SK-N-SH (cell line): ENCODE results near the gene NRN1L. TPM values are rescaled to one million over a fixed set of nuclear protein-coding genes. Genes with fewer than 3 reads are reported as not detected.
A peak's percentile ranks its signal among the peaks of the same experiment; 100 is the strongest.

Experiments
- CTCF ChIA-PET: fragments of 300-600, 350-600 bp; formaldehyde crosslinking; extraction: SDS; loops from one replicate; lab custom pipeline; 2021; lab: Yijun Ruan, JAX
- POLR2A ChIA-PET: fragments of 350-600 bp; sonication (Branson Sonifier 250); formaldehyde crosslinking; extraction: SDS; loops from one replicate; lab custom pipeline; 2020; ENCODE audit warnings: antibody characterized with exemption, inconsistent platforms; lab: Yijun Ruan, JAX
- DNase-seq: peaks from one replicate; pipeline ENCODE4 v3.0.0; 2012
- H2AFZ ChIP-seq: fragments of 200-600 bp; sonication (generic); 2 replicates; pipeline ENCODE4 v1.8.1; 2016; ENCODE audit warnings: antibody characterized with exemption, mild to moderate bottlenecking, low read depth
- H3F3A ChIP-seq: fragments of 200-600 bp; sonication (generic); replicated peaks from 2 replicates; pipeline ENCODE3; 2016; ENCODE audit warnings: antibody characterized with exemption, mild to moderate bottlenecking; ENCODE audit not compliant: insufficient read depth
- H3K27ac ChIP-seq, 2 experiments: fragments of 200-500 bp in 1 of 2; fragments of 200-600 bp in 1 of 2; sonication (Bioruptor generic) in 1 of 2; sonication (generic), shearing (Covaris generic) in 1 of 2; 2 replicates each; pipeline versions ENCODE4 v1.5.1 to v1.6.1; 2014 to 2016; ENCODE audit warnings: low read depth in 2 of 2, inconsistent platforms in 1 of 2, low read length in 1 of 2, mild to moderate bottlenecking in 1 of 2, mixed read lengths in 1 of 2
- H3K27me3 ChIP-seq: fragments of 200-600 bp; sonication (generic), shearing (Covaris generic); 2 replicates; pipeline ENCODE4 v1.6.1; 2016; ENCODE audit warnings: mixed run types; ENCODE audit not compliant: insufficient read depth
- H3K36me3 ChIP-seq, 2 experiments: fragments of 200-500 bp in 1 of 2; fragments of 200-600 bp in 1 of 2; sonication (Bioruptor generic) in 1 of 2; sonication (generic) in 1 of 2; replicated peaks in 1 of 2; 2 replicates each; pipeline versions ENCODE3 to v1.5.1; 2014 to 2016; ENCODE audit warnings: low read length in 1 of 2, mild to moderate bottlenecking in 1 of 2; ENCODE audit not compliant: insufficient read depth in 2 of 2, control insufficient read depth in 1 of 2
- H3K4me1 ChIP-seq, 2 experiments: fragments of 200-500 bp in 1 of 2; fragments of 200-600 bp in 1 of 2; sonication (Bioruptor generic) in 1 of 2; sonication (generic), shearing (Covaris generic) in 1 of 2; 2 replicates each; pipeline versions ENCODE4 v1.5.1 to v1.6.1; 2014 to 2016; ENCODE audit warnings: low read depth in 1 of 2, low read length in 1 of 2, mixed run types in 1 of 2; ENCODE audit not compliant: insufficient read depth in 2 of 2, control insufficient read depth in 1 of 2
- H3K4me2 ChIP-seq: fragments of 200-600 bp; sonication (generic), shearing (Covaris generic); 2 replicates; pipeline ENCODE4 v1.6.1; 2017; ENCODE audit warnings: mixed run types
- H3K4me3 ChIP-seq, 2 experiments: fragments of 200-500 bp in 1 of 2; fragments of 200-600 bp in 1 of 2; sonication (Bioruptor generic) in 1 of 2; sonication (generic), shearing (Covaris generic) in 1 of 2; 2 replicates each; pipeline versions ENCODE4 v1.5.1 to v1.8.1; 2014 to 2016; ENCODE audit warnings: low read depth in 2 of 2, inconsistent platforms in 1 of 2, low read length in 1 of 2, mild to moderate bottlenecking in 1 of 2, mixed read lengths in 1 of 2, moderate library complexity in 1 of 2
- H3K79me2 ChIP-seq: fragments of 200-600 bp; sonication (generic); 2 replicates; pipeline ENCODE4 v1.8.1; 2017; ENCODE audit warnings: mild to moderate bottlenecking; ENCODE audit not compliant: insufficient read depth
- H3K9ac ChIP-seq: fragments of 200-600 bp; sonication (generic); 2 replicates; pipeline ENCODE4 v1.6.1; 2017; ENCODE audit warnings: mixed run types
- H3K9me2 ChIP-seq: fragments of 200-600 bp; sonication (generic); 2 replicates; pipeline ENCODE4 v1.6.1; 2017; ENCODE audit warnings: mixed run types
- H3K9me3 ChIP-seq: fragments of 200-600 bp; sonication (generic); 2 replicates; pipeline ENCODE4 v1.6.1; 2017; ENCODE audit warnings: mixed run types, mild to moderate bottlenecking, moderate library complexity
- H4K20me1 ChIP-seq: fragments of 200-600 bp; sonication (generic); 2 replicates; pipeline ENCODE4 v1.6.1; 2017; ENCODE audit warnings: mild to moderate bottlenecking, mixed run types; ENCODE audit not compliant: insufficient read depth
- CTCF ChIP-seq: fragments of 200-600 bp; sonication (generic); IDR thresholded peaks from 2 replicates; pipeline ENCODE4 v1.6.1; 2017; ENCODE audit warnings: antibody characterized with exemption, mild to moderate bottlenecking, moderate library complexity
- FOXJ3 ChIP-seq: sonication (generic); formaldehyde crosslinking; IDR thresholded peaks from 2 replicates; pipeline ENCODE4 v1.5.1; 2020; ENCODE audit warnings: mild to moderate bottlenecking, missing genetic modification reagents
- GATA2 ChIP-seq: sonication (generic); formaldehyde crosslinking; IDR thresholded peaks from 2 replicates; pipeline ENCODE4 v1.5.0; 2020; ENCODE audit warnings: mild to moderate bottlenecking, missing genetic modification reagents
- MAX ChIP-seq: IDR thresholded peaks from 2 replicates; pipeline ENCODE4 v1.4.0; 2012; ENCODE audit warnings: low read depth
- MXI1 ChIP-seq: IDR thresholded peaks from 2 replicates; pipeline ENCODE4 v1.6.1; 2012; ENCODE audit warnings: mild to moderate bottlenecking, low read depth, low read length, improper control_type of control experiment
- NRF1 ChIP-seq: IDR thresholded peaks from 2 replicates; pipeline ENCODE4 v1.6.1; 2012; ENCODE audit warnings: low read depth, mild to moderate bottlenecking, low read length
- PBX3 ChIP-seq: IDR thresholded peaks from 2 replicates; pipeline ENCODE4; 2012
- RAD21 ChIP-seq: IDR thresholded peaks from 2 replicates; pipeline ENCODE4 v1.6.1; 2012; ENCODE audit warnings: mild to moderate bottlenecking, low read length
- SIN3A ChIP-seq: IDR thresholded peaks from 2 replicates; pipeline ENCODE4 v1.6.1; 2012; ENCODE audit warnings: low read depth, mild to moderate bottlenecking, low read length, moderate library complexity, borderline replicate concordance
- SMC3 ChIP-seq: IDR thresholded peaks from 2 replicates; pipeline ENCODE4 v1.6.1; 2012; ENCODE audit warnings: low read depth, low read length, improper control_type of control experiment
- TAF1 ChIP-seq: IDR thresholded peaks from 2 replicates; pipeline ENCODE4 v1.6.1; 2012; ENCODE audit warnings: low read depth, mild to moderate bottlenecking, low read length, moderate library complexity, borderline replicate concordance
- USF1 ChIP-seq: IDR thresholded peaks from 2 replicates; pipeline ENCODE4 v1.4.0; 2012; ENCODE audit warnings: low read depth, borderline replicate concordance
- YY1 ChIP-seq: IDR thresholded peaks from 2 replicates; pipeline ENCODE4 v1.4.0; 2012; ENCODE audit warnings: low read depth, mild to moderate bottlenecking
- WGBS: methylation state at CpG from one replicate; pipeline ENCODE4 v1.1.6; 2017; ENCODE audit warnings: low lambda C conversion rate; 5-methylcytosine and 5-hydroxymethylcytosine counted together
- polyA plus RNA-seq, 3 experiments: library from polyadenylated mRNA; depleted of rRNA; stranded (reverse); fragments of >200 nt; gene quantifications; 2 replicates each; pipeline ENCODE4 v1.2.3, GENCODE V29; 2012

NRN1L gene
- polyA plus RNA-seq, 1 of the 3 experiments (the other 2 are of a cell fraction) = 0.41 TPM

DNA sequence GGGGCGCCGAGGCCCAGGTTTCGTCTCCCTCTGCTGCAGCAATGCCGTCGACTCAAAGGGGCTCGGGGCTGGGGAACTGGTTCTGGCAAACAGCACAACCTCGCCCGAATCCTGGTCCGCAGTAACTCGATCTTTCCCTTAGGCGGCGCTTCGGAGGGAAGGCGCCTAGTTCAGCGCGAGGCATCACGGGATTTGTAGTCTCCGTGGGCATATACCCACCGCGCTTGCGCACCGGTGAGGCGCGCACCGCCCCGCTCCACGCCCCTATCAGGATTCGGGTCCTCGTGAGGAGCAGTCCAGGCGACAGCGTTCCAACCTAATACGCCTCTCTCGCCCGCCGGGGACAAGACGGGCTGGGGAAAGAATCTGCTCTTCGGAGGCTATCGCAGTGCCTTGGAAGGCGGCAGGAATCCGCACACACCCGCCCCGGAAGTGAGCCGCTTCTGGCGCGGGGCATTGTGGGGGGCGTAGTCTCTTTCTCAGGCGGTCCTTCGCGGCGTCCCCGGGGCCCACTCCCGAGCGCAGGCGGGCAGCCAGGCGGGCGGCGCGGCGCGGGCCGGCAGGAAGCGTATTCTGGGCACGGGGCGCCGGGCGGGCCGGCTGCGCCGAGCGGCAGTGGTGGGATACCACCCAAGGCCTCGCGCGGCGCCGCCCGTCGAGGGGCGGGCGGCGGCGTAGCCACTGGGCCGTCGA is 42.7 kb upstream of the NRN1L start, which contains the start of gene THAP11 (continued):
- no peak for TF ChIP-seq PBX3
- TF ChIP-seq SIN3A = no peak; the same call in 1 of the 2 replicates
- no peak for TF ChIP-seq YY1
- peak; percentile 17; the same call in 1 of the 2 replicates for TF ChIP-seq TAF1
- TF ChIP-seq SMC3 = peak; percentile 43; the same call in 1 of the 2 replicates

- peaks cover 26 to 36% of the 10 kb centered on the region in 2 experiments for H3K4me1 ChIP-seq
- WGBS = 24% methylated on average over 27 of the region's 67 CpGs
- peaks cover 28% of the 10 kb centered on the region for H3F3A ChIP-seq
- no peaks in the 10 kb centered on the region for H3K9me3 ChIP-seq
- no peaks in the 10 kb centered on the region for H3K9me2 ChIP-seq
- H3K4me3 ChIP-seq = peak overlapping the region; percentile 77 to 97
- DNase-seq = peak; percentile 73
- H2AFZ ChIP-seq = peak overlapping the region; percentile 82; the same call in 1 of the 2 replicates
- peak overlapping the region; percentile 98 to 99 for H3K27ac ChIP-seq
- peaks cover under 1% of the 10 kb centered on the region; the same call in 1 of the 2 replicates for H4K20me1 ChIP-seq
- H3K79me2 ChIP-seq = peaks cover 44% of the 10 kb centered on the region
- ChIA-PET CTCF (interaction anchor here (1.0 to 6.3 kb wide), 5 partner anchors 9 to 41 kb away, joined by 3 to 66 read pairs (median 4); no protein-coding TSS in a partner anchor), POLR2A (interaction anchor here (0.6 kb wide), 1 partner anchor 1247 kb away, joined by 3 read pairs; no protein-coding TSS in a partner anchor)
- peak overlapping the region; percentile 93 for H3K9ac ChIP-seq
- peak overlapping the region; percentile 91 for H3K4me2 ChIP-seq
- no peaks in the 10 kb centered on the region for H3K27me3 ChIP-seq
- H3K36me3 ChIP-seq = peaks cover 0 to 5% of the 10 kb centered on the region in 2 experiments
- 0 out of 2 replicates have a peak, but pooled peaks have one; percentile 14 for TF ChIP-seq FOXJ3 (CRISPR knock-in tag)
- no peak for TF ChIP-seq USF1
- peak; percentile 59 for TF ChIP-seq MXI1
- peak; percentile 73; the same call in 1 of the 2 replicates for TF ChIP-seq MAX
- TF ChIP-seq RAD21 = peak; percentile 32; the same call in 1 of the 2 replicates
- TF ChIP-seq GATA2 (CRISPR knock-in tag) = no peak
- TF ChIP-seq NRF1 = peak; percentile 44
- peak; percentile 45 for TF ChIP-seq CTCF
Measured at GRCh38 chr16:67842509-67843342, 42.0 kb upstream of the NRN1L start.
